PC-3 (cell line): Measurements from ENCODE around the gene EPHA2. TPM values are rescaled to one million over a fixed set of nuclear protein-coding genes. Genes with fewer than 3 reads are reported as not detected.

Experiments used
- ATAC-seq: fragments of 200-7000 bp; cut with Tn5 transposase; 2 replicates; pipeline ENCODE4 v1.9.1; 2020; ENCODE audit warnings: mild to moderate bottlenecking, moderate library complexity
- BruUV-seq: library from RNA; stranded (reverse); fragments of 400-500 nt; replicated peaks from 2 replicates; lab custom pipeline; 2021; lab: Mats Ljungman, UMichigan
- CTCF ChIA-PET: fragments of 300-600 bp; sonication (Branson Sonifier 250); formaldehyde crosslinking; loops from one replicate; lab custom pipeline; 2022; ENCODE audit warnings: antibody characterized with exemption; lab: Charles Lee
- POLR2A ChIA-PET: fragments of 300-600 bp; sonication (Branson Sonifier 250); formaldehyde crosslinking; loops from one replicate; lab custom pipeline; 2022; ENCODE audit warnings: antibody characterized with exemption; ENCODE audit not compliant: unreplicated experiment; lab: Charles Lee
- DNase-seq: peaks from one replicate; pipeline ENCODE4 v3.0.0-alpha.2; 2015
- H2AFZ ChIP-seq: fragments of 300-600 bp; sonication (generic); 2 replicates; pipeline ENCODE4 v1.6.0; 2016; ENCODE audit warnings: antibody characterized with exemption, low read length
- H3F3A ChIP-seq: fragments of 300-600 bp; sonication (generic); one replicate; pipeline ENCODE4 v1.6.0; 2017; ENCODE audit warnings: antibody characterized with exemption, low read length, control low read depth, mild to moderate bottlenecking; ENCODE audit not compliant: unreplicated experiment
- H3K27ac ChIP-seq: fragments of 300-600 bp; sonication (generic); 2 replicates; pipeline ENCODE4 v1.5.1; 2016; ENCODE audit warnings: mild to moderate bottlenecking, low read length
- H3K27me3 ChIP-seq: fragments of 300-600 bp; sonication (generic); 2 replicates; pipeline ENCODE4 v1.6.1; 2016; ENCODE audit warnings: low read length, mixed read lengths
- H3K36me3 ChIP-seq: fragments of 300-600 bp; sonication (generic); 2 replicates; pipeline ENCODE4 v1.6.1; 2016; ENCODE audit warnings: low read depth, mixed run types, low read length, mixed read lengths
- H3K4me1 ChIP-seq: fragments of 300-600 bp; sonication (generic); 2 replicates; pipeline ENCODE4 v1.5.1; 2016; ENCODE audit warnings: low read length; ENCODE audit not compliant: insufficient read depth
- H3K4me2 ChIP-seq: fragments of 300-600 bp; sonication (generic); 2 replicates; pipeline ENCODE4 v1.6.0; 2016; ENCODE audit warnings: low read length
- H3K4me3 ChIP-seq: fragments of 300-600 bp; sonication (generic); 2 replicates; pipeline ENCODE4 v1.5.1; 2016; ENCODE audit warnings: mild to moderate bottlenecking, low read length, mixed read lengths
- H3K79me2 ChIP-seq: fragments of 300-600 bp; sonication (generic); 2 replicates; pipeline ENCODE4 v1.6.1; 2017; ENCODE audit warnings: low read length, mixed read lengths
- H3K9ac ChIP-seq: fragments of 300-600 bp; sonication (generic); 2 replicates; pipeline ENCODE4 v1.6.0; 2016; ENCODE audit warnings: mild to moderate bottlenecking, low read length
- H3K9me2 ChIP-seq: fragments of 300-600 bp; sonication (generic); replicated peaks from 2 replicates; pipeline ENCODE4 v1.6.1; 2016; ENCODE audit warnings: mixed run types, low read length, mixed read lengths
- H3K9me3 ChIP-seq: fragments of 300-600 bp; sonication (generic); 2 replicates; pipeline ENCODE4 v1.6.1; 2016; ENCODE audit warnings: low read length, mixed read lengths
- H4K20me1 ChIP-seq: fragments of 300-600 bp; sonication (generic); 2 replicates; pipeline ENCODE4 v1.6.1; 2016; ENCODE audit warnings: low read length, mixed read lengths
- CTCF ChIP-seq: fragments of 300-600 bp; sonication (generic); conservative IDR thresholded peaks from 2 replicates; pipeline ENCODE4 v1.5.1; 2017; ENCODE audit warnings: antibody characterized with exemption, low read depth, mild to moderate bottlenecking, low read length
- EZH2 ChIP-seq: fragments of 300-600 bp; sonication (generic); IDR thresholded peaks from one replicate; pipeline ENCODE4 v1.6.1; 2017; ENCODE audit warnings: antibody characterized with exemption, mild to moderate bottlenecking, low read length; ENCODE audit not compliant: unreplicated experiment
- EZH2phosphoT487 ChIP-seq: fragments of 300-600 bp; sonication (generic); IDR thresholded peaks from 2 replicates; pipeline ENCODE4 v1.6.1; 2018; ENCODE audit warnings: mild to moderate bottlenecking, antibody characterized with exemption, low read length, borderline replicate concordance
- intact Hi-C: fragments of 100-400 bp; cut with micrococcal nuclease; formaldehyde crosslinking; loops from 2 replicates; pipeline ENCODE4 v1.9.0; 2023
- total RNA-seq: library from RNA; depleted of rRNA; stranded (reverse); fragments of >200 nt; gene quantifications from 2 replicates; pipeline ENCODE4 v1.2.3, GENCODE V29; 2014

Gene EPHA2
- total RNA-seq, 1 experiment from 2014 or later = 459 TPM

GRCh38 chr1:16132325-16132785 is 23.5 kb downstream of the EPHA2 start:
- Histone ChIP-seq H3K4me1 (no peaks in the 10 kb centered on the region), H3K36me3 (peaks cover 86% of the 10 kb centered on the region), H3K4me2 (no peak overlapping the region), H3K27me3 (no peaks in the 10 kb centered on the region), H3K9ac (no peak overlapping the region), H4K20me1 (peaks cover 64% of the 10 kb centered on the region), H3K4me3 (no peak overlapping the region), H3K9me3 (no peaks in the 10 kb centered on the region), H3F3A (peaks cover 35% of the 10 kb centered on the region), H2AFZ (no peak overlapping the region), H3K79me2 (peaks cover 80% of the 10 kb centered on the region), H3K27ac (no peak overlapping the region), H3K9me2 (no peaks in the 10 kb centered on the region)
- TF ChIP-seq EZH2phosphoT487 (no peak), EZH2 (no peak), CTCF (no peak)
- no TSS peak for BruUV-seq
- intact Hi-C loops = no loop called here
- no peak for ATAC-seq
- ChIA-PET POLR2A (no interaction called here), CTCF (no interaction called here)
- DNase-seq = no peak

- ChIA-PET CTCF (no interaction called here), POLR2A (no interaction called here)
- intact Hi-C loops = no loop called here
- H3K79me2 ChIP-seq = peaks cover 77% of the 10 kb centered on the region
- H2AFZ ChIP-seq = no peak overlapping the region
- H3K9me3 ChIP-seq = no peaks in the 10 kb centered on the region
- H3K27ac ChIP-seq = no peak overlapping the region
- H3K9me2 ChIP-seq = no peaks in the 10 kb centered on the region
- H4K20me1 ChIP-seq = peaks cover 70% of the 10 kb centered on the region
- no peak for TF ChIP-seq CTCF
- TF ChIP-seq EZH2phosphoT487 = no peak
- TF ChIP-seq EZH2 = no peak
- peaks cover 89% of the 10 kb centered on the region for H3K36me3 ChIP-seq
- H3K4me3 ChIP-seq = no peak overlapping the region
- no peak for DNase-seq
- no peaks in the 10 kb centered on the region for H3K27me3 ChIP-seq
- H3K4me2 ChIP-seq = no peak overlapping the region
- H3K9ac ChIP-seq = no peak overlapping the region
- peaks cover 39% of the 10 kb centered on the region for H3F3A ChIP-seq
- no TSS peak for BruUV-seq
- ATAC-seq = no peak
- no peaks in the 10 kb centered on the region for H3K4me1 ChIP-seq
Observed at GRCh38 chr1:16131636-16132324, 24.1 kb downstream of the EPHA2 start.

- Histone ChIP-seq H3K36me3 (peaks cover 96% of the 10 kb centered on the region), H3K27me3 (no peaks in the 10 kb centered on the region), H3K9ac (no peak overlapping the region), H3F3A (peaks cover 45% of the 10 kb centered on the region), H3K27ac (no peak overlapping the region), H2AFZ (no peak overlapping the region), H3K4me1 (no peaks in the 10 kb centered on the region), H3K79me2 (peaks cover 71% of the 10 kb centered on the region), H4K20me1 (peaks cover 74% of the 10 kb centered on the region), H3K9me2 (no peaks in the 10 kb centered on the region), H3K4me2 (no peak overlapping the region), H3K9me3 (no peaks in the 10 kb centered on the region), H3K4me3 (no peak overlapping the region)
- ATAC-seq (no peak), DNase-seq (no peak)
- intact Hi-C loops = no loop called here
- no TSS peak for BruUV-seq
- ChIA-PET POLR2A (no interaction called here), CTCF (no interaction called here)
- no peak for TF ChIP-seq EZH2phosphoT487
- no peak for TF ChIP-seq CTCF
- no peak for TF ChIP-seq EZH2
Observed at GRCh38 chr1:16130827-16131226, 25.0 kb downstream of the EPHA2 start.
